WI38 (cell line): ENCODE data around the gene FAM72B.
A peak's percentile ranks its signal among the peaks of the same experiment; 100 is the strongest.
"Not testable (repeated sequence)": the region's sequence is repeated elsewhere in the genome, so short reads cannot be mapped to it uniquely, and the experiment has no call there.

ENCODE experiments used
- H3K4me3 ChIP-seq: 2 replicates; pipeline ENCODE4 v1.5.1; 2011; ENCODE audit warnings: low read depth, mild to moderate bottlenecking, control low read depth, low read length

FAM72B gene

GRCh38 chr1:121155671-121156358, 28.3 kb downstream of the FAM72B start:
- H3K4me3 ChIP-seq, result not testable (repeated sequence)

GRCh38 chr1:121154811-121155210, 29.3 kb downstream of the FAM72B start:
- H3K4me3 ChIP-seq, result not testable (repeated sequence)

GRCh38 chr1:121152788-121153187, 31.4 kb downstream of the FAM72B start:
- not testable (repeated sequence) for H3K4me3 ChIP-seq

GRCh38 chr1:121151294-121151693, 32.8 kb downstream of the FAM72B start:
- H3K4me3 ChIP-seq, result not testable (repeated sequence)

- not testable (repeated sequence) for H3K4me3 ChIP-seq
Measured at GRCh38 chr1:121148489-121149190, 35.5 kb downstream of the FAM72B start.

GRCh38 chr1:121140393-121140792, 43.7 kb downstream of the FAM72B start:
- H3K4me3 ChIP-seq, result not testable (repeated sequence)

GRCh38 chr1:121131494-121131893, 52.6 kb downstream of the FAM72B start:
- not testable (repeated sequence) for H3K4me3 ChIP-seq

- H3K4me3 ChIP-seq, result peak overlapping the region; percentile 54
Measured at GRCh38 chr1:121118480-121118824, 65.7 kb downstream of the FAM72B start.
